ENCODE measurements around the gene SPINK13.
"Not testable (repeated sequence)": the region's sequence is repeated elsewhere in the genome, so short reads cannot be mapped to it uniquely, and the experiment has no call there.

SPINK13 gene, protein sequence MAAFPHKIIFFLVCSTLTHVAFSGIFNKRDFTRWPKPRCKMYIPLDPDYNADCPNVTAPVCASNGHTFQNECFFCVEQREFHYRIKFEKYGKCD

DNA sequence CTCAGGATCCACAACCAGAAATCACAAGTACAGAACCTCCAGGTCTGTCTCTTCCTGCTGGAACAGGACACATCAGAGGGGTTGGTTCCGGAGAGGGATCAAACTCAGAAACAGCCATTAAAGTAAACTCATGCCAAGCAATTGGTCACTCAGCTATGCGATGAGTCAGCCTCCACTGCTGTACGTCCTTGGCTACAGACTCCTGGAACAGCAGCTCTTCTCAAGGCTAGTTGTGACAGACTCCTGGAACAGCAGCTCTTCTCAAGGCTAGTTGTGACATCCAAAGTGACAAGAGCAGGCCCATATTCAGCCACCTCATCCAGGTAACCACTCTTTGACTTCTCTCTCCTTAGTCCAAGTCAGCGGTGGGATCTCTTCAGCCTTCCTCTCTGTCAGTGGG, at the start of gene SPINK13:
Gene SPINK13 (plus strand): TSS at position 229 of the 400 bp plus-strand sequence. CDS start 1,279 bp downstream, outside the sequence.
- DNase-seq (ENCODE audit: low read depth) = peak; percentile 60

DNA sequence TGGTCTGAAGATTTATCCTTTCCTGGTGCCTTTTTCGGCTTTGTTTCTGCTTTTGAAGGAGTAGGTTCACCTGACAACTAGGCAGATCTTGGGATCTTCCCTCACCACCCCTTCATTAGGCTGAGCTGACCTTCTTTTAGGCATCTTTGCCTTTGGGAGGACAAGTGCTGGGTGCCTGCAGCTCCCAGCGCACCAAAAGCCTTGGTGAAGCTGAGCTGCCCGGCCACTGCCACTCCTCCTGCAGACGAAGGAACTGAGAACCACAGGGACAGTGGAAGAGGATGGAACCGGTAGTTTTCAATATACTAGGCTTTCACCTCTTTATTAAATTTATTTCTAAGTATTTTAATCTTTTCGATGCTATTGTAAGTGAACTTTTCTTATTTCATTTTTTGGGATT, 47.1 kb upstream of the SPINK13 start:
- DNase-seq (ENCODE audit: low read depth) = no peak

DNA sequence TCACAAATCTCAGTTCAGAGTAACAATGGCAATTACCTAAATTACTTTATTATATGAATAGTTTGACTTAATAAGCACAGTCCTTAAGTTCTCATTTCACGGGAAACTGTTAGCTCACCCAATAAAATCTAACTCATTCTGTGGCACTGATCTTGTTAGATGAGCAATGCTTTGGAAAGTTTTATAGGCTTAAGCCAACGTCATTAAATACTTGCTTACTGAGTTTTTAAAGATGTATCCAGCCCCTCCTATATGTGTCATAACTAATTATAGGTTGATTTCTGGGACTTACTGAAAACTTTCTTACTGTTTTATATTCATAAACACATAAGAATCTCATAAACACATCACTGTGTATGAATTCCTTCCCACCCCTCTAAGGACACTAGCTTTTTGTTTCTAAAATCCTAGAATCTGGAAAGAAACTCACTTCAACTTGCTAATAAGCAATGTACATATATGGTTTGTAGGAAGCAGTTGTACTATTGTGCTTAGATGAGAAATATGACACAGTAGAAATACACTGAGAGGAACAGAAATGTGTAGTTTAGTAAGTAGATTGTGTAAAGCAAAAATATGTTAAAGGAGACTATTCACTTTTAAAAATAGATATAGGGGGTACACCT, 44.4 kb upstream of the SPINK13 start:
- DNase-seq (ENCODE audit: low read depth) = no peak

DNA sequence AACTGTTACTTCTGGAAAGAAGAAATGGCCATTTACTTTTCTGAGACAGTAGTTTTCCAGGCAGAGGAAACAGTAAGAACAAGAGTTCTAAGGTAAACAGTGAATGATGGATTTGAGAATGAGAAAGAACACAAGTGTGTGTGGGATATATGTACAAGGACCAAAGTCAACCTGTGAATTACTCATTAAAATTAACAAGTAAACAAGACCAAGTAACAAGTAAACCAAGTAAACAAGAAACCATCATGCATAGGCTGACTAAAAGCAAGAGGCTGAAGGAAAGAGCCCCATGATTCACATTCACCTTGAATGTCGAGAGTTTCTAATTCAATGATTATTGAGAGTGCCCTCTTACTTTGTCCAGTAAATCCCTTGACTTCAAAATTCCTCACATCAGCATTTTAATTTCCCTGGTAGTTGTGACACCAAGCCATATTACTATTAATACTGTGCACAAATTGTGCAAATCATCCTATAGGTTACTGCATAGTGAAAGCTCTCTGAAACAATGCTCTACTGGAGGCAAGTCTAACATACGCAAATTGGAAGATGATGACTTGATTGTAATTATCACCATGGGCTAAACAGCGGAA, 40.1 kb upstream of the SPINK13 start:
- DNase-seq (ENCODE audit: low read depth) = no peak

DNA sequence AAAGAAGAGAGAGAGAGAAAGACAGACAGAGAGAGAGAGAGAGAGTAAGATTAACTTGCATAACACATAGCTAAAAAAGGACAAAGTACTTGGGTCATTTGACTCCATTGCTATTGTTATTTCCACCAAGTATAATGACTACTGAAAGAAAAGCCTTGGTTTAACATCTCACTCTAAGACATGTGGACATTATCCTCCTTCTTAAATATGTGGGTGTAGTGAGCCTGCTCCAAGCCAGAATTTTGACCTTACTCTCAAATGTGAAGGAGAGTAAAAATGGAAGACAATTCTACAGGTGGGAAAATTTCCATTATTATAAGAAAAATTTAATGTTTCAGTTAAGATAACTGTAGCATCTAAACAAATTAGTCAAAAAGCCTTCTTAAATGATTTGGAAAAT, 38.8 kb upstream of the SPINK13 start:
- DNase-seq (ENCODE audit: low read depth) = no peak

DNA sequence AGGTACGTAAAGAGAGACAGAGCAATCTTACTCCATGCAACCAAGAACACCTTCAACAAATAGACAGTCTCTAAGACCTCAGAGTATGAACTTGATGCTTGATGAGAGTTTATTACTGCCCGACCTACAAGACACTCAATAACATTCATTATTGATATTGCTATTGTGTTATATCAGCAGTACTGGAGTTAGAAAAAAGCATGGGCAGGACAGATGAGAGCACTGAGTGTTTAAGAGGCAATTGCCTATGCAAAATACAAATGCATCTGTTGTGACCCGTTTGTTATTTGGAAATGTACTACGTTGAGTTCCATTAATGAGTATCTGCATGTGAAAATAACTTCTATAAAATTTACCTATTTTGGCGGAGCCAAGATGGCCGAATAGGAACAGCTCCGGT, 38.4 kb upstream of the SPINK13 start:
- DNase-seq (ENCODE audit: low read depth) = no peak

DNA sequence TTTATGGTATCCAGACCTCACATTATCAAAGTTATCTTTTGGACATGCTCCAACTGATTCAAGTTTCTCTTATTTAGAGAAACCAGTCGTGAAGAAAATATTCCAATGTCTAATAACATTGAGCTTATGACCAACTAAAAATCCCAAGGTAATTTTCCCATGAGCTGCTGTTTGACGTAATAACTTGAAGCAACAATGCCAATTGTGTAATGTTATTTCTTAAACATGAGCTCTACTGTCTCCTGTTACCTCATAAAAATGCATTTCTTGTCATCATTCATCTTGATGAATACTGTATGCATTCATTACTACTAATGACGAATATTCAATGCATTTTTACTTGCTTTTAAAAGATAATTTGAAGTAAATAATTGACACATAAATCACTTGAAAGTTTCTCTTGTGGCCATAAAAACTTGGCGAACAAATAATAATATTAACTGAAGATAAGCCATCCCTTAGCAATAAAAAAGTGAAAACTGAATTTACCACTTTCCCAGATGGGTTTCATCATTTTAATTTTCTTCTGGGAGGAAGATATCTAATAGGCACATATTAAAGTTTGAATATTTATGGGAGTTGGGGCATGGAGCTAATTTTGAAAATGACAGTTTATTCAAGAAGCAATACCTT, 30.7 kb upstream of the SPINK13 start:
- no peak for DNase-seq (ENCODE audit: low read depth)

DNA sequence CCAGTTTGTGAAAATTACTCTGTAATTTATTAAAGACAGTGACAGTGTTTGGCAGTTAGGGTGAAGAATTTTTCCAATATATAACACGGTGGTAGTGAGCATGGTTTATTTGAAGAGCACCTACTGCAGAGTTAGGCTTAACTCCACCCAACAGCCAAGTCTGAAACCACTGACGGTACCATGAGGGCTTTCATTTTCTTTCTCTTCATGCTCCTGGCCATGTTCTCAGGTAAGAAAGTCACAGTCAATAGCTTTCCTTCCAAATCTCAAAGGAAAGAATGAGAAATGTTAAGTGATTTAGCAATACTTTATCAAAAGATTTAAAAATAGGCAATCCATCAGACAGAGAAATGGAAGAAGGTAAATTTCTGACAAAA, 30.2 kb upstream of the SPINK13 start, which contains the start of gene MARCOL:
Gene MARCOL (plus strand): TSS at position 108 of the 377 bp plus-strand sequence. CDS start 73 bp downstream, at position 181.
- no peak for DNase-seq (ENCODE audit: low read depth)

DNA sequence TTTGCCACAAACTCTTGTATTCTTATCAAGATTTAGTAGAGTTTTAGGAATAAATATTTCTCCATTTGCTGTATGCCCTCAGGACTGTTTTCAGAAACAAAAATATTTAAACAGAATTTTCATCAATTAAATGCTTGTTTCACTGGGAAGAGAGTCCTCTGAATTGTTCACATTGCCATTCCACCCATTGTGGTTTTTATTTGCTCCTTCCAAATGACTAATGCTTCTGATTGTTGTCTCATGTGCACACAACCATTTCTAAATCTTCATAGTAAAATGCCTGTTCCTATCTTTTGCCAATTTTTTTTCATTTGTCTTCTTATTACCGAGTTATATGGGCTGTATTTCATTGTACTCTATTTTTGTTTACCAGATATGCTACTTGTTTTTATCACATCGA, 19.7 kb upstream of the SPINK13 start:
- DNase-seq (ENCODE audit: low read depth) = no peak

DNA sequence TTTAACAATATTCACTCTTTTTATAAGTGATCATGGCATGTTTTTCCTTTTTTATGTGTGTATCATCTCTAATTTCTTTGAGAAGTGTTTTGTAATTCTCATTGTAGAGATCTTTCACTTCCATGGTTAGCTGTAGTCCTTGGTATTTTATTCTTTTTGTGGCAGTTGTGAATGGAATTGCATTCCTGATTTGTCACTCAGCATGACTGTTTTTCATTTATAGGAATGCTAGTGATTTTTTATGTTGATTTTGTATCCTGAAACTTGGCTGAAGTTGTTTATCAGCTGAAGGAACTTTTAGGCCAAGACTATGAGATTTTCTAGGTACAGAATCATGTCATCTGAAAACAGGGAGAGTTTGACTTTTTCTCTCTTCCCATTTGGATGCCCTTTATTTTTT, 13.1 kb upstream of the SPINK13 start:
- no peak for DNase-seq (ENCODE audit: low read depth)

DNA sequence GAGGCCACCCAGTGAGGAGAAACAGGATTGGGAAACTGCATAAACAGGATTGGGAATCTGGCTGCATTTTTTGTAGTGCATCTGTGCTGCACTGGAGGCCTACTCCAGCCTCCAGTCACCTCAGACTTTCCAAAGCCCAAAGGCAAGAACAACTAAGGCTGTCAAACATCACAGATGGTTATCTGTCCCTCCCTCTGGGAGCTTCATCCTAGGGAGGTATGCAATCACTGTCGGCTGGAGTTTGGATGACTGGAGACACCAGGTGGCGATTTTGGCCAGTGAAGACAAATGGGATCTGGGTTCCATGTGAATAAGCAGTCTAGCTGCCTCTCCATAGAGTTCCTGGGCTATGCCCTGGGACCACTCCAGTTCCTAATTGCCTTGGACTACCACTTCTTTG, 9.3 kb upstream of the SPINK13 start:
- no peak for DNase-seq (ENCODE audit: low read depth)

DNA sequence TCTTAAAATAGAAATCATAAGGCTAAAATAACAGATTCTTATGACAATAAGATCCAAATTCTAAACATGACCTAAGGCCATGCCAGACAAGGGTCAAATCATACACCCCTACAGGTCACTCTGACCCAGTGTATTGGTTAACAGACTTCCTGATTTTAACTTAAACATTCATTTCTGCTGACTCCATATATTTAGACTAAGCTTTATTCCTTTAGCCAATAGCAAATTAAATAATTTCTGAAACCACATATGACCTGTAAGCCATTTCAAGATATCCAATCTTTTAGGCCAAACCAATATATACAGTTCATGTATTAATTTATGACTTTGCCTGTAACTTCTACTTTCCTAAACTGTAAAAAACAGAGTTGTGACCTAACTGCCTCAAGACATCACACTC, 7.4 kb upstream of the SPINK13 start:
- DNase-seq (ENCODE audit: low read depth) = no peak

DNA sequence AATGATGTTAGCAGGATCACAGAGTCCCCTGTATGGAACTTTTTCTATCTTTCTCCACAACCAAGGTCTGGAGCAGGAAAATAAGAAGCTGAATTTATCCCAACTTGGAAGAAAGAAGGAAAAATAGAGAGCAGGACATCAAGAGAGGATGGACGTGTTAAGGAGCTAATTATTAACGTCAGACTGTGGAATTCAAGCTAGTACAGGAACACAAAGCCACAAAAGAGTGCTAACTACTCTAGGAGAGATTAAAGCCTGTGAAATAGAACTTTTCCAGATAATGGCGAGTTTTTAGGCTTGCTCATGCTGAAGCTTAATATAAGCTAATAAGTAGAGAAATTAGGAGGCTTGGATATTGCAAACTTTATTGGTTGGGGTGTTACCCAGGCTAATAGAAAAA, 632 bp upstream of the SPINK13 start:
- no peak for DNase-seq (ENCODE audit: low read depth)

DNA sequence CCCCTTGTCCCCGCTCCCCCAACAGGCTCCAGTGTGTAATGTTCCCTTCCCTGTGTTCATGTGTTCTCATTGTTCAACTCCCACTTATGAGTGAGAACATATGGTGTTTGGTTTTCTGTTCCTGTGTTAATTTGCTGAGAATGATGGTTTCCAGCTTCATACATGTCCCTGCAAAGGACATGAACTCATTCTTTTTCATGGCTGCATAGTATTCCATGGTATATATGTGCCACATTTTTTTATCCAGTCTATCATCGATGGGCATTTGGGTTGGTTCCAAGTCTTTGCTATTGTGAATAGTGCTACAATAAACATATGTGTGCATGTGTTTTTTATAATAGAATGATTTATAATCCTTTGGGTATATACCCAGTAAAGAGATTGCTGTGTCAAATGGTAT, 6.5 kb downstream of the SPINK13 start:
- DNase-seq (ENCODE audit: low read depth) = not testable (repeated sequence)

DNA sequence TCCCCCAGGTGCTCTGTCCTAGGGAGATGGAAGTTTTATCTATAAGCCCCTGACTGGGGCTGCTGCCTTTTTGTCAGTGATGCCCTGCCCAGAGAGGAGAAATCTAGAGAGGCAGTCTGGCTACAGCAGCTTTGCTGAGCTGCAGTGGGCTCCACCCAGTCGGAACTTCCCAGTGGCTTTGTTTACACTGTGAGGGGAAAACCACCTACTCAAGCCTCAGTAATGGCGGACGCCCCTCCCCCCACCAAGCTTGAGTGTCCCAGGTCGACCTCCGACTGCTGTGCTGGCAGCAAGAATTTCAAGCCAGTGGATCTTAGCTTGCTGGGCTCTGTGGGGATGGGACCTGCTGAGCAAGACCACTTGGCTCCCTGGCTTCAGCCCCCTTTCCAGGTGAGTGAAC, 12.3 kb downstream of the SPINK13 start:
- not testable (repeated sequence) for DNase-seq (ENCODE audit: low read depth)

DNA sequence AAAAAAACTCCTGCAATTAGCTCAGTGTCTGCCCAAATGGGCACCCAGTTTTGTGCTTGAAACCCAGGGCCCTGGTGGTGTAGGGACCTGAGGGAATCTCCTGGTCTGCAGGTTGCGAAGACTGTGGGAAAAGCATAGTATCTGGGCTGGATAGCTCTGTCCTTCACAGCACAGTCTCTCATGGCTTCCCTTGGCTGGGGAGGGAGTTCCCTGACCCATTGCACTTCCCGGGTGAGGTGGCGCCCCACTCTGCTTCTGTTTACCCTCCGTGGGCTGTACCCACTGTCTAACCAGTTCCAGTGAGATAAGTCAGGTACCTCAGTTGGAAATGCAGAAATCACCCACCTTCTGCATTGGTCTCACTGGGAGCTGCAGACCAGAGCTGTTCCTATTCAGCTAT, 12.7 kb downstream of the SPINK13 start:
- not testable (repeated sequence) for DNase-seq (ENCODE audit: low read depth)

DNA sequence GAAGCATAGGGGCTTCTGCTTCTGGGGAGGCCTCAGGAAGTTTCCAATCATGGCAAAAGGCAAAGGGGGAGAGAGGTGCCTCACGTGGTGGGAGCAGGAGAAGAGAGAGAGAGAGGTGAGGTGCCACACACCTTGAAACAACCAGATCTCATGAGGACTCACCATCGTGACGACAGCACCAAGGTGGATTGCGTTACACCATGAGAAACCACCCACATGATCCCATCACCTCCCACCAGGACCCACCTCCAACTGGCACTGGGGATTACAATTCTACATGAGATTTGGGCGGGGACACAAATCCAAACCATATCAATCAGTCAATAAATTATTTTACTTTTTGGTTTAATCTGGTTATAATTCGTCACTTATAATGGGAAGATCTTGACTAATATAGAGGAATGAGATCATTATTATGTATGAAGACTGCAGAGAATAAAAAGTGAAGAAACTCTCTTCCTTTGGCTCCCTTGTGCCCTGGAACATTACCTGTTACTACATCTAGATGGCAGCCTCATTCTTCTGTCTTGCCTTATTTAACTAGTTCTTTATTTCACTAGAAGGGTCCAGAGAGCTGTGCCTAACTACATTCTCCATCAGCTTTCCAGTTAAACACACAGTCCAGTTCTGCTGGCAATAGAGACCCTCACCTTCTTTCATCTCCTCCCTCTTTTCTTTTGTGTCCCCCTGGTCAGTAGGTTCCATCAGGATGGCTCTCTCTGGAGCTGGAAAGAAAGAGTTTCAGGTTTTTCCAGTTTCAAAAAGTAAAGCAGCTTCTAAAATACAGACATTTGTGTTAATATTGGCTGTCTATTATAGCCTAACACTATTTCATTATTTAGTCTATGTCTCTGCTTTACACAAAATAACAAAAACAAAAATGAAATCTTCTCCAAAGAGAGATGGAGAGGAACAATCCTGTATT, 21.9 kb downstream of the SPINK13 start:
- DNase-seq (ENCODE audit: low read depth) = no peak

DNA sequence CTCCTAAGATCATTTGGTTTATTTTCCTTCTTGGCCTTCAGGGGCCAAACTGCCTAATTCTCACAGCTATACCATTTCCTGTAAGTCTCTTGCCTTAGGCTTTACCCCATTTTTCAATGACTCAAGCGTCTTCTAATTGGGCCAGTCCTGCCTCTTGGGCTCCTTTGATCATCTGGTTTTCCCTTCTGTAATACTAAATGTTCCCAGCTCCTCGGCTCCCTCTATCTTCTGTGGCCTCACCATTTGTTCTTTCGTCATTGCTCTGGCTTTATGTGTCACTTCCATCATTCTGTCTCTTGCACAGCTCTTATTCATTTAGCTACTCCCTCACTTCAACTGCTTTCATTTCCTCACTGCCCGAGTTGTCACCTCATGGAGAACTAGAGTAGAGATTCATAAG, 29.1 kb downstream of the SPINK13 start:
- no peak for DNase-seq (ENCODE audit: low read depth)

DNA sequence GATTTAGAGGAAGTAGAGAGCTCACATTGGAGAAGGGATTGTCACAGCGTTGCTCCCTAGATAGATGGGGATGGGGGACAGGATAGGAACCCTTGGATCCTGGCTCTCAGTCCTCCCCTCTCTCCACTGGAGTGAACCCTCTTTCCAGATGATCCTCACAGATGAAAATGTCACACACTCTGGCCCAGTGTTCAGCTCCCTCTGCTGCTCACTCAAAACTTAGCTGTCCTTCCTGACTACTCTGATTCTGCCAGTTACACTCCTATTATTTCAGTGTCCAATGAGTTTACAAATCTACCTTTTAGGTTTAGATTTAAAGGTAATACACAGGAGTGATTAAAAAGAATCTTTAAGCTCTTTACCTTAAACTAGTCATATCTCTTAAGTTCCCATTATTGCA, 37.9 kb downstream of the SPINK13 start:
- no peak for DNase-seq (ENCODE audit: low read depth)

DNA sequence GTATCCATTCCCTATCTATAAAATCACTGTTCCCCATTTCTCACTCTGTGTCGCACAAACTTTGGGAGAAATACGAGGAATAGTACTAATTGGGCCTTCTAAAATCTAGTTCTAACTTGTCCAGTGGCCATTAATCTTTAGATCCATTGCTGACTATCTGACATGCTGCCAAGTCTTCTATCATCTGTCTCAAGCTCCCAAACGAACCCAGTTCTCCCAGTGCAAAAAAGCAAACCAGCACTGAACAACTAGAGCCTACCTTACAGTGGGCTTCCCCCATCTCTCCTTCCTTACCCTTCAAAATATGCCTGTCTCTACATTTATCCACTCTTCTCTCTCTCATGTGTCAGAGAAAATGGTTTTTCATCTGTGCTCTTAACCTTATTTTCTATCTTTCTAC, 40.4 kb downstream of the SPINK13 start:
- DNase-seq (ENCODE audit: low read depth) = no peak

DNA sequence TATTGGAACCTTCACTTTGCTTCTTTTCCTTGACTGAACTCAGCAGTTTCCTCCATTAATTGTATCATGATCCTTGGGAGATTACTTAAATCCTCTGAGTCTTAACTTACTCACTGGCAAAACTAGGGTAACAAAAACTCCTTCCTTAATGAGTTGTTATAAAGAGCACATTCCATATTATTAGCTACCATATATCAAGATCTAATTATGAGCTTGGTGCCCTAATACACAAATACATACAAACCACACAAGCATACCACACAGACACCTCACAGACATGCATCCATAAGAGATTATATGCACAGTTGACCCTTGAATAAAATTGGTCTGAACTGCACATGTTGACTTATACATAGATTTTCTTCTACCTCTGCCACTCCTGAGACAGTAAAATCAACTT, 41.2 kb downstream of the SPINK13 start:
- no peak for DNase-seq (ENCODE audit: low read depth)

DNA sequence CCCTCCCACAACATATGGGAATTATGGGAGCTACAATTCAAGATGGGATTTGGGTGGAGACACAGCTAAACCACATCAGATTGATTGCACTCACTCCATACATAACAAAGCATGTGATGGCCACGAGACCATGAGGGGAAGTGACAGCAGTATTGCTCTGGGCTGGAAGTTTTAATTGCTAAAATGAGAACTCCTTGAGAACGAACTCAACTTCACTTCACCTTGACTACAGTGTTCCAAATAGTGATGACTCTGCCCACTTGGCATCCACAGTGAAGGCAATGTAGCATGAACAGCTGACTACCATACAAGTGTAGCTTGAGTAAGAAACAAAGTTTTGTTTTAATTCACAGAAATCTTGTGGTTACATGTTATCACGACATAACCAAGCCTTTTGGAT, 42.9 kb downstream of the SPINK13 start:
- DNase-seq (ENCODE audit: low read depth) = no peak

Data from fibroblast of gingiva (primary cell).